ENCODE results near the gene CCDC169.

Gene CCDC169

GRCh38 chr13:36342715-36343114 is 45.1 kb upstream of the CCDC169 start:
- no peak overlapping the region for H2AFZ ChIP-seq (ENCODE audit: low read length)
- no peak for TF ChIP-seq EZH2phosphoT487 (IDR thresholded peaks at IDR 0.05; ENCODE audit: borderline replicate concordance)
- TF ChIP-seq CTCF (conservative IDR thresholded peaks at IDR 0.05; ENCODE audit: low read length), result no peak
- H4K20me1 ChIP-seq (ENCODE audit: insufficient read depth, low read length, poor library complexity, severe bottlenecking), result no peaks in the 10 kb centered on the region

GRCh38 chr13:36341718-36342117 is 44.1 kb upstream of the CCDC169 start:
- Histone ChIP-seq H3K4me1 (ENCODE audit: insufficient read depth, low read length, poor library complexity, severe bottlenecking) (no peaks in the 10 kb centered on the region), H3K4me3 (ENCODE audit: low read length, poor library complexity, severe bottlenecking) (no peak overlapping the region), H3F3A (ENCODE audit: low read depth) (no peaks in the 10 kb centered on the region), H3K27me3 (ENCODE audit: insufficient read depth, low read length, poor library complexity, severe bottlenecking) (no peaks in the 10 kb centered on the region), H3K9me3 (ENCODE audit: insufficient read depth, low read depth, low read length) (no peaks in the 10 kb centered on the region), H3K9me2 (replicated peaks; ENCODE audit: low read depth, low read length) (no peaks in the 10 kb centered on the region), H3K36me3 (ENCODE audit: insufficient read depth, low read length) (no peaks in the 10 kb centered on the region), H2AFZ (ENCODE audit: low read length) (no peak overlapping the region), H3K9ac (ENCODE audit: low read depth, low read length, poor library complexity, severe bottlenecking) (no peak overlapping the region), H4K20me1 (ENCODE audit: insufficient read depth, low read length, poor library complexity, severe bottlenecking) (peaks cover 2% of the 10 kb centered on the region), H3K79me2 (ENCODE audit: insufficient read depth, low read length) (peaks cover 58% of the 10 kb centered on the region), H3K4me2 (ENCODE audit: low read depth, low read length, poor library complexity, severe bottlenecking) (peak overlapping the region; percentile 62)
- TF ChIP-seq CTCF (conservative IDR thresholded peaks at IDR 0.05; ENCODE audit: low read length), result no peak
- no peak for TF ChIP-seq EZH2phosphoT487 (IDR thresholded peaks at IDR 0.05; ENCODE audit: borderline replicate concordance)

More at GRCh38 chr13:36342715-36343114, 45.1 kb upstream of the CCDC169 start:
- no peak overlapping the region for H3K9ac ChIP-seq (ENCODE audit: low read depth, low read length, poor library complexity, severe bottlenecking)
- no peaks in the 10 kb centered on the region for H3F3A ChIP-seq (ENCODE audit: low read depth)
- H3K36me3 ChIP-seq (ENCODE audit: insufficient read depth, low read length), result no peaks in the 10 kb centered on the region
- H3K9me3 ChIP-seq (ENCODE audit: insufficient read depth, low read depth, low read length), result no peaks in the 10 kb centered on the region
- H3K79me2 ChIP-seq (ENCODE audit: insufficient read depth, low read length), result peaks cover 51% of the 10 kb centered on the region
- no peak overlapping the region for H3K4me3 ChIP-seq (ENCODE audit: low read length, poor library complexity, severe bottlenecking)
- no peaks in the 10 kb centered on the region for H3K27me3 ChIP-seq (ENCODE audit: insufficient read depth, low read length, poor library complexity, severe bottlenecking)
- H3K9me2 ChIP-seq (replicated peaks; ENCODE audit: low read depth, low read length), result no peaks in the 10 kb centered on the region
- H3K4me2 ChIP-seq (ENCODE audit: low read depth, low read length, poor library complexity, severe bottlenecking), result peak overlapping the region; percentile 62
- no peaks in the 10 kb centered on the region for H3K4me1 ChIP-seq (ENCODE audit: insufficient read depth, low read length, poor library complexity, severe bottlenecking)

- Histone ChIP-seq H3F3A (ENCODE audit: low read depth) (no peaks in the 10 kb centered on the region), H3K79me2 (ENCODE audit: insufficient read depth, low read length) (peaks cover 63% of the 10 kb centered on the region), H4K20me1 (ENCODE audit: insufficient read depth, low read length, poor library complexity, severe bottlenecking) (peaks cover 6% of the 10 kb centered on the region), H3K9me2 (replicated peaks; ENCODE audit: low read depth, low read length) (no peaks in the 10 kb centered on the region), H3K4me2 (ENCODE audit: low read depth, low read length, poor library complexity, severe bottlenecking) (no peak overlapping the region), H3K36me3 (ENCODE audit: insufficient read depth, low read length) (no peaks in the 10 kb centered on the region), H3K9me3 (ENCODE audit: insufficient read depth, low read depth, low read length) (no peaks in the 10 kb centered on the region), H3K27me3 (ENCODE audit: insufficient read depth, low read length, poor library complexity, severe bottlenecking) (no peaks in the 10 kb centered on the region), H3K4me3 (ENCODE audit: low read length, poor library complexity, severe bottlenecking) (no peak overlapping the region), H3K4me1 (ENCODE audit: insufficient read depth, low read length, poor library complexity, severe bottlenecking) (peaks cover 5% of the 10 kb centered on the region), H3K9ac (ENCODE audit: low read depth, low read length, poor library complexity, severe bottlenecking) (no peak overlapping the region), H2AFZ (ENCODE audit: low read length) (no peak overlapping the region)
- TF ChIP-seq CTCF (conservative IDR thresholded peaks at IDR 0.05; ENCODE audit: low read length), result no peak
- TF ChIP-seq EZH2phosphoT487 (IDR thresholded peaks at IDR 0.05; ENCODE audit: borderline replicate concordance), result no peak
Observed at GRCh38 chr13:36339600-36340155, 42.1 kb upstream of the CCDC169 start.

All from Loucy (cell line).